SJCRH30 (cell line): ENCODE measurements around the gene SELENOS. TPM values are rescaled to one million over a fixed set of nuclear protein-coding genes. Genes with fewer than 3 reads are reported as not detected.
"Not testable (repeated sequence)": the region's sequence is repeated elsewhere in the genome, so short reads cannot be mapped to it uniquely, and the experiment has no call there.

ENCODE experiments used
- DNase-seq, 2 experiments: peaks; one replicate each; pipeline ENCODE4 v3.0.0-alpha.2; 2015 to 2020
- H3K27ac ChIP-seq: fragments of 250-450 bp; sonication (Bioruptor Pico); 2 replicates; pipeline ENCODE4 v1.5.1; 2020; ENCODE audit warnings: mild to moderate bottlenecking, moderate library complexity
- H3K27me3 ChIP-seq: fragments of 250-450 bp; sonication (Bioruptor Pico); 2 replicates; pipeline ENCODE4 v1.5.1; 2020; ENCODE audit warnings: mild to moderate bottlenecking, moderate library complexity
- H3K36me3 ChIP-seq: fragments of 250-450 bp; sonication (Bioruptor Pico); 2 replicates; pipeline ENCODE4 v1.5.1; 2020; ENCODE audit warnings: mild to moderate bottlenecking, moderate library complexity
- H3K4me1 ChIP-seq: fragments of 250-450 bp; sonication (Bioruptor Pico); 2 replicates; pipeline ENCODE4 v1.5.1; 2020; ENCODE audit warnings: mild to moderate bottlenecking, moderate library complexity
- H3K4me3 ChIP-seq: fragments of 250-450 bp; sonication (Bioruptor Pico); 2 replicates; pipeline ENCODE4 v1.5.1; 2020; ENCODE audit warnings: mild to moderate bottlenecking, moderate library complexity
- H3K9me3 ChIP-seq: fragments of 250-450 bp; sonication (Bioruptor Pico); replicated peaks from 2 replicates; pipeline ENCODE4 v1.5.1; 2020; ENCODE audit warnings: mild to moderate bottlenecking, moderate library complexity
- total RNA-seq: library from RNA; depleted of rRNA; stranded (reverse); fragments of >200 nt; shearing (Covaris generic); gene quantifications from 2 replicates; pipeline ENCODE4 v1.2.3, GENCODE V29; 2014

The SELENOS gene
- total RNA-seq, 1 experiment from 2014 or later, result 60.1 TPM

DNA sequence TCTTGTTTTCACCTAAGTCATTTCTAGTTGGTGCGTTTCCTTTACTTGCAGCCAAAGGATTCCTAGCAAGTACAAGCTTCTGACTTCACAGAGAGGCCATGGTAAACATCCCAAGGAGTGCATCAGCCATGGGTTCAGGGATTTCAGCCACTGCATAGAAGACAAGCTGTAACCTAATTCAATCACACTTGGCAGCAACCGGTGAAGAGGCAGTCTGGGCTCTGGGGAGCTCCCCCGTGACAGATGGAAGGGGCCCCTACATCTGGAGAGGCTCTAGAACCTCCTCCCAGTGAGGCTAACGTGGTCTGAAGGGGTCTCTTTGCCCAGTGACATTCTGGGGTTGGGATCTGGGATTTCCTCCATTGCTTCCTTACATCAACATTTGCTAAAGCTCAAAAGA, 26.1 kb upstream of the SELENOS start:
- no peak for DNase-seq
- H3K27me3 ChIP-seq, result no peaks in the 10 kb centered on the region
- no peak overlapping the region for H3K4me3 ChIP-seq
- no peaks in the 10 kb centered on the region for H3K36me3 ChIP-seq
- H3K4me1 ChIP-seq, result no peaks in the 10 kb centered on the region
- H3K27ac ChIP-seq, result no peak overlapping the region
- H3K9me3 ChIP-seq, result no peaks in the 10 kb centered on the region

DNA sequence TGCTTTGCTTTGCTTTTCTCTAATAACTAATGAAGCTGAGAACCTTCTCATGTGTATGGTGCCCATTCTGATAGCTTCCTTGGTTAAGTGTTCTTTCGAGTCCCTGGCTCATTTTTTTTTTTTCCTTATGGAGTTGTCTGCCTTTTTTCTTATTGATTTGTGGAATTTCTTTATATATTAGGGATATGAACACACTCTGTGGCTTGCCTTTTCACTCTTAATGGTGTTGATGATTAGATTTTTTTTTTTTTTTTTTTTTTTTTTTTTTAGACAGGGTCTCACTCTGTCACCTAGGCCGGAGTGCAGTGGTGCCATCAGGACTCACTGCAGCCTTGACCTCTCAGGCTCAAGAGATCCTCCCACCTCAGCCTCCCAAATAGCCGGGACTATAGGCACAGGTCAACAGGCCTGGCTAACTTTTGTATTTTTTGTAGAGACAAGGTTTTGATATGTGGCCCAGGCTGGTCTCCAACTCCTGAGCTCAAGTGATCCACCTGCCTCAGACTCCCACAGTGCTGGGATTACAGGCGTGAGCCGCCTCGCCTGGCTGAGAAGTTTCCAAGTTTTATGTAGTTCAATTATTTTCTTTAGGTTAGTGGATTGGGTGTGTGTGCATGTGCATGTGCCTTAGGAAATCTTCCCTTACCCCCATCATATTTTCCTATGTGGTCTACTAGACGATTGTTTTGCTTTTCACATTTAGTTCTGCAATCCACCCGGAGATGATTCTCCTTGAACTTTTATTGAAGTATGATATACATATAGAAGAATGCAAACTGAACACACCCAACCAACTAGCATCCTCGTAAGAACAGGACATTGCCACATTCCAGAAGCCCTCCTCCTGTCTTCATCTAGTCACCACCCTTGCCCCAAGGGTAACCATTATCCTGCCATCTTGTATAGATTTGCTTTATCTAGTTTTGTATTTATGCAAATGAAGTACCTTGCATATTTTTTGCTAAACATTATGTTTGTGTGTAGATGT, 19.4 kb upstream of the SELENOS start:
- no peak overlapping the region for H3K27ac ChIP-seq

DNA sequence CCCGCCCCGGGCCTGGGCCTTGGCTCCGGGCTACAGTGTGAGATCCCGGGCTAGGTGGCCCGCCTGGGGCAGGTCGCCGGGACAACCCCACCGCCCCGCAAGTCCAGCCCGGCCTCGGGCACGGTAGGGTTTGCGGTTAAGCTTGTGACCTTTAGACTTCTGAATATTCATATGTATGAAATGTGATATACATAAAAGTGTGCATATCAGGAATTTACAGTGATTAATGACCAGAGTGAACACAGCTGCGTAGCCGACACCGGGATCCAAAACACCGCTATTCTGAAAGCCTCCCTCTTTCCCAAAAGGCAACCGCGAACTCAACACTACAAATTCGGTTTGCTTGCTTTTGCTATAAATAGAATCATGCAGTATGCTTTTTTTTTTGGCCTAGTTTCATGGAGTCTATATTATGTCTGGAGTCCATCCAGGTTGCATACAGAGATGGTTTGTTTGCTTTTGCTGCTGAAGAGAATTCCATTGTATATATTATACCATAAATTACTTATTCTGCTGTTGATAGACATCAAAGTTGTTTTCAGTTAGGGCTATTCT, 18.4 kb upstream of the SELENOS start:
- H3K4me1 ChIP-seq, result peaks cover 7% of the 10 kb centered on the region; the same call in 1 of the 2 replicates
- peak overlapping the region; percentile 94 for H3K4me3 ChIP-seq
- H3K9me3 ChIP-seq, result no peaks in the 10 kb centered on the region
- peaks cover 19% of the 10 kb centered on the region for H3K36me3 ChIP-seq
- no peaks in the 10 kb centered on the region for H3K27me3 ChIP-seq
- DNase-seq, result no peak
- peak overlapping the region; percentile 84 for H3K27ac ChIP-seq

More for the DNA sequence above, 19.4 kb upstream of the SELENOS start:
- no peaks in the 10 kb centered on the region for H3K27me3 ChIP-seq
- H3K4me1 ChIP-seq, result peaks cover 7% of the 10 kb centered on the region; the same call in 1 of the 2 replicates
- peak overlapping the region; percentile 94; the same call in 1 of the 2 replicates for H3K4me3 ChIP-seq
- DNase-seq, result no peak
- H3K9me3 ChIP-seq, result no peaks in the 10 kb centered on the region
- H3K36me3 ChIP-seq, result peaks cover 9% of the 10 kb centered on the region

DNA sequence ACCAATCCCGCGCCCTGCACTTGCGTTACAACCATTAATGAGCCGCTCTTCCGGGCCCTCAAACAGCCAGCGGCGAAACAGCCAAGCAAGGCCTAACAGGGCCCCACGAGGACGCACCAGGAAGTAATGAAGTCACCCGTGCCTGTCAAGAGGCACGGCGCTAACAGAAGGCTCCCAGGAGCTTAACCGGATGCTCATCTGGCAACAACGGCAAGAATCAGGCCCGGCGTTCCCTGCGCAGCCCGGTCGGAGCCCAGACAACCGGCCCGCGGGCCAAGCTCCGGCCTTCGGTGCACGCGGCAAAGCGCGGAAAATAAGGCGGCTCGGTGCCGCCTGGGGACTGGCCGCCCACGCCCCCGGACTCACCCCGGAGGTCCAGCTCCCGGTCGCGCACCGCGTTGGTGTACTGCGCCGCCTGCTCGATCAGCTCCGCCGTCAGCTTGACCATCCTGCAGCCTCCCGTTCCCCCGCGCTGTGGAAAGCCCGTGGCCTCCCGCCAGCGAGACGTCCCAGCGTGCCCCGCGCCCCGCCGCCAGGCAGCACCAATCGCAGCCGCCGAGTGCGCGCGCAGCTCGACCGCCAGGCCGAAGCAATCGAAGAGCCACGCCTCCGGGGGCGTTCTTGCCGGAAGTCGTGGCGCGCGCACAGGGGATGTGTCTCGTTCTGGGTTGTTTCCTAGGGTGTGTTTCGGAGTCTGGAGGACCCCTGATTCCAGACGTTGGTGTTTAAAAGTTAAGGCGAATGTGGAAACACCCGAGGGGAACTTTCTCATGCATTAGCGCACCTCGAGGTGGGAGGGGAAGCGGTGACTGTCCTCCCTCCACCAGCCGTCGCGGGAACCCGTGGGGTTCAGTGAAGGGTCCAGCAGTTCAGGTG, 17.7 kb upstream of the SELENOS start, which contains the start of gene SNRPA1:
Gene SNRPA1 (minus strand): TSS at position 518 of the 876 bp plus-strand sequence. CDS start 70 bp downstream, at position 448.
- H3K4me1 ChIP-seq, result peaks cover 7% of the 10 kb centered on the region; the same call in 1 of the 2 replicates
- H3K27me3 ChIP-seq, result no peaks in the 10 kb centered on the region
- H3K9me3 ChIP-seq, result no peaks in the 10 kb centered on the region
- H3K36me3 ChIP-seq, result peaks cover 22% of the 10 kb centered on the region
- H3K27ac ChIP-seq, result peak within 1 kb of the TSS; percentile 84
- peak within 1 kb of the TSS; percentile 94 for H3K4me3 ChIP-seq
- peak; percentile 96 to 97 for DNase-seq

DNA sequence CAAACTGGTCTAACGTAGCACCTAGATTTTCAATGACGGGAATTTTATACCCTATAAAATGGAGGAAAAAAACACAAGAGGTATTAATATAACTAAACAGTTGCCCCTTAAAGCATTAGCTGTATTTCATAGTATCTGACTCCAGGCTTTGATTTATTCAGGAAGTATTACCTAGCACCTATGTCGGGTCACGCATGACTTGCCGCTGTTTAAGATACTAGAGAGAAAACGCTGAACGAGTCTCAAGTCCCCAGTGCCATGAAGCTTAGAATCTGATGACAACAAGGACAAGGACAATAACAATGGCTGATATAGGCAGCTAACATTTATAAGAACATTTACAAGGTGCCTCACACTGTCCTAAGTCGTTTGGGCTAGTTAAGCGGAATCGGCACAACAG, 15.8 kb upstream of the SELENOS start:
- Histone ChIP-seq H3K36me3 (peaks cover 38% of the 10 kb centered on the region), H3K9me3 (no peaks in the 10 kb centered on the region), H3K4me3 (peak overlapping the region; percentile 94; the same call in 1 of the 2 replicates), H3K27ac (no peak overlapping the region), H3K27me3 (no peaks in the 10 kb centered on the region), H3K4me1 (peaks cover 7% of the 10 kb centered on the region; the same call in 1 of the 2 replicates)
- DNase-seq, result no peak

DNA sequence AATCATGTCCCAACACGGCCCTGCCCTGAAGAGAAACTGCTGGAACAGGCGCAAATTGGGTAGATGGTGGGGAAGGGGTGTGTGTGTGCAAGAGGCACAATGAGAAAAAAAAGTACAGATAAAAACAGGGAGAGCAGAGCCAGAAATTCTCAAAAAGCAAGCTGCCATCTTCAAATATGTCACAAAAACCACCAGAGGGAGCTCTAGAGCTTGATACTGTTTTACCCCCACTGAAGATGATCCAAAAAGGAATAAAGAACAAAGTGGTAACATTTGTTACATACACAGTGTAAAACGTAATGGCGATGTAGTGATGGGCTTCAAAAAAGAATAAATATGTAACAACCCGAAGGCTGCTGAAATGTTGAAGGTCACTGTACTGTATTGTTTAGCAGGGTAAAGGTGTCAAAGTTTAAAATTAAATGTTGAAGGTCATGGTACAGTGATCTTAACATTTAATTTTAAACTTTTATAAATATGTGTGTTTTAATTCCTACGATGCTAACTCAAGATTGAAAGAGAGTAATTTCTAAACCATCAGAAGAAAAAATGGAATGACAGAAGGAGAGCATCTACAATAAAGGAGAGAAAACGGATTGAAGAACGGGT, 11.7 kb upstream of the SELENOS start:
- Histone ChIP-seq H3K36me3 (peaks cover 77% of the 10 kb centered on the region), H3K27ac (no peak overlapping the region), H3K4me1 (0 out of 2 replicates have a peak, but pooled peaks cover 7% of the 10 kb centered on the region), H3K9me3 (no peaks in the 10 kb centered on the region), H3K4me3 (no peak overlapping the region), H3K27me3 (no peaks in the 10 kb centered on the region)
- peak; percentile 40 to 75 for DNase-seq

DNA sequence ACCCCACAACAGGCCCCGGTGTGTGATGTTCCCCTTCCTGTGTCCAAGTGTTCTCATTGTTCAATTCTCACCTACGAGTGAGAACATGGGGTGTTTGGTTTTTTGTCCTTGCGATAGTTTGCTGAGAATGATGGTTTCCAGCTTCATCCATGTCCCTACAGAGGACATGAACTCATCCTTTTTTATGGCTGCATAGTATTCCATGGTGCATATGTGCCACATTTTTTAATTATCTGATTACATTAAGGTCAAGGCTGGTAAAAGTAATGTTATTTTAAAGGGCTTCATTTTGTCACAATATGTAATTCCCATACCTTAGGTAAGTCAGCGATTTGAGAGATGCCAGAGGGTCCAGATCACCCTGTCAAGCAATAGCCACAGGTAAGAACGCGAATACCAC, 10.1 kb upstream of the SELENOS start:
- not testable (repeated sequence) for H3K27ac ChIP-seq, H3K4me1 ChIP-seq, H3K9me3 ChIP-seq, H3K27me3 ChIP-seq, H3K4me3 ChIP-seq, DNase-seq
- peaks cover 90% of the 10 kb centered on the region for H3K36me3 ChIP-seq

DNA sequence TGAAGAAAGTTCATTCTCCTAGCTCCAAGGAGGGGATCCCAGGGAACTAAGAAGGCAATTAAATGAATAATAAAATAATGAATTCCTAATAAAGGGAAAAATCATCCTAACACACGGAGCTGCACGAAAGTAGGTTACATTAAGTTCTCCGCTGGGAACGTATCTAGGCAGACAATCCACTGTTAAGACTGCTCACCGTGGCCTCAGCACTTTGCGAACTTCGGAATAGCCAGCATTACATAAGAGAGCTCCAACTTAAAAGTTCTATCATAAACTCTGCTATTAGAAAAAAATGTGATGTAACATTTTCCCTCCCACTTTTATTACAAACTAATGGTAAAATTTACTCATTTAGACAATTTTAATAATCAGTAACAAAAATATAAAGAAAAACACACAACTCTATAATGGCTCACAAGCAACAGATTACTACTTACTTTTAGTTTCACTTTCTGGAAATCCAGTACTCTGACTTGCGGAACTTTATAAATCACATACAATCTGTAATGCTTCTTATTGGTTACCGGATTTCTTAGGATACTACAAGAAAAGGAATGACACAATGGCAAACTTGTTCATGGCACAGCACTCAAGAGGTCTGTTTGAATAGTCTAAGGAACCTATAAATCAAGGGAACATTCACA, 9.3 kb upstream of the SELENOS start:
- no peaks in the 10 kb centered on the region for H3K4me1 ChIP-seq
- no peaks in the 10 kb centered on the region for H3K9me3 ChIP-seq
- no peak overlapping the region for H3K4me3 ChIP-seq
- no peak for DNase-seq
- no peak overlapping the region for H3K27ac ChIP-seq
- peaks cover 90% of the 10 kb centered on the region for H3K36me3 ChIP-seq
- H3K27me3 ChIP-seq, result no peaks in the 10 kb centered on the region

DNA sequence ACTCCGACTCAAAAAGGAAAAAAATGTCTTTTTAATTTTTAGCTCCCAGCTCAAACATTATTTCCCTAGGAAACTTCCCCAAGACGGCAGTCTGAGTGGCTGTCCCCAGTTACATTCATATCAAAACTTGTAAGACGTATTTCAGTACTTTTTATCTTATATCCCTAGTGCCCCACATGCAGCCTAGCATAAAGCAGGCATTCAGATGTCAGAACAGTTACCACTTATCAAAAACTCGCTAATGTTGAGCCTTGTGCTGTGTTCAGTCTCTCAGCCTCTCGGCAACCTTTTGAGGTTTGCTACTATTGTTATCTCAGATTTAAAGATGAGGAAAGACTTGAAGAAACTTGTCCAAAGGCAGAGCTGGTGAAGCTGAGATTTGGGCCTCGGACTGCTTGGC, 6.6 kb upstream of the SELENOS start:
- peaks cover 84% of the 10 kb centered on the region for H3K36me3 ChIP-seq
- no peaks in the 10 kb centered on the region for H3K27me3 ChIP-seq

DNA sequence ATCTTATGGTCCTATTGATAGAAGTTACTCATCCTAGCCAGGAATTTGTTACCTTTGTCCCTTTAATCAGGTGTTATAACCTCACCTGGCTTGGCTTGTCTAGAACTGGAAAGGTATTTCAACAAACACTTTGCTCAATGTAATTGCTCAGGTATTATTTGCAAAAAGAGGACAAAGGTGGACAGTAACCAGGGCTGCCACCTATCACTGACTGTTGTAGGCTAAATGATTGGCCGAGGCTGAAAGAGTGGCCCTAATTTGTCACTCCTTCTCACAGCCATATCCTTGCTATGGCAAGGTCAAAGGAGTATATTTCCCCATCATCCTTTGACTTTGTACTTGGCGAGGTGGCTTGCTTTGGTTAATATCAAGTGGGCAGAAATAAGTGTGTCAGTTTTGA, 2.7 kb upstream of the SELENOS start:
- H3K4me1 ChIP-seq, result peaks cover 12% of the 10 kb centered on the region; the same call in 1 of the 2 replicates
- no peaks in the 10 kb centered on the region for H3K27me3 ChIP-seq
- no peaks in the 10 kb centered on the region for H3K9me3 ChIP-seq
- no peak for DNase-seq
- H3K27ac ChIP-seq, result no peak overlapping the region
- H3K4me3 ChIP-seq, result no peak overlapping the region
- peaks cover 52% of the 10 kb centered on the region for H3K36me3 ChIP-seq

More for the DNA sequence above, 6.6 kb upstream of the SELENOS start:
- Histone ChIP-seq H3K4me1 (peaks cover under 1% of the 10 kb centered on the region; the same call in 1 of the 2 replicates), H3K27ac (no peak overlapping the region), H3K9me3 (no peaks in the 10 kb centered on the region), H3K4me3 (no peak overlapping the region)
- no peak for DNase-seq

DNA sequence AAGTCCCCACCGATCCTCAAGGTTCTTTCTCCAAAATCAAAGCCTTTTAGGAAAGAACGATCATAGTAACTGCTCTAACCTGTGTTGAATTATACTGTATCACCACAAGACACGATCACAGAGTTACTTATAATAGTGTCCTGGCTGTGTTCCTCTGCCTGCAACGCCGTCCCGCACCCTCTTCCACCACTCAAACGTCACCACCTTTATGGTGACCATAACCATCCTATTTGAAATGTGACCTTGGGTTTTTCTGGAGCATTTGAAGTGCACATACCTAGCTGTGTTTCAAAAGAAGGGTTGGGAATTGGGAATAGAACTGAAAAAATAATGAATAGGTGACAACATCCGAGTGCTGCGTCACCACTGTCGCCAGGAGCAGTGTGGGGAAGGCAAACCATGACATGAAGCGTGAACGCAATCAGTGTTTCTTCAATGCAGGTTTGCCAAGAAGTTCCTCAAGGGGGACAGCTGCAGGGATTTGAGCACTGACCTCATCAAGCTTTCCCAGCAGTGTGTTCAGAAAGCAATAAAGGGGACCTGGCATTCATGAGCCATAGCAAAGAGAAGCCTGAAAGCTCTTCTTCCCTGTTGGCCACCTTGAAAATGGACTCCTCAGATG, 769 bp upstream of the SELENOS start:
- Histone ChIP-seq H3K27ac (peak overlapping the region; percentile 41), H3K36me3 (peaks cover 52% of the 10 kb centered on the region)
- peak; percentile 75 to 88 for DNase-seq

DNA sequence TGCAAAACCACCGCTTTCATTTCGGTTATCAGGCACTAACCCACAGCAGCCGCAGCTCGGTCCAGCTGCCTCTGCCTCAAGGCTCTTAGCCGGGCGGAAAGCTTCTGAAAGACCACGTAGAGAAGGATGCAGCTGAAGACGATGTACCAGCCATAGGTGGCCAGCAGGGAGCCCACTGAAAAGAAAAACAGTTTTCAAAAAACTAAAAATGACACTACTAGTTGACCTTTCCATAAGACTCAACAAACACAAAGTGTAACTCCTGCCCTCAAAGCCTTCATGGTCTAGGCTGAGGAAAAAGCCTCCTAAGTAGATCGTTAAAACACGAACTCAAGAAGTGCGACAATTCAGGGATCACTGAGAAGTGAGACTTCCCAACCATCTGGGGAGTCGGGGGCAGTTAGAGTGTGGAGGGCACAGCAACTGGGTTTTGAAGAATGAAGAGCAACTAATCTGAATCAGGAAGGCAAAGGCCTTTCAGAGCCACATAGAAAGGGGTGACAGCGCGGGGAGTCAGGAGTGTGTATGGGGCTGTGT, 716 bp downstream of the SELENOS start:
- H3K36me3 ChIP-seq, result peaks cover 53% of the 10 kb centered on the region
- no peaks in the 10 kb centered on the region for H3K9me3 ChIP-seq
- peak overlapping the region; percentile 33 for H3K27ac ChIP-seq
- H3K4me3 ChIP-seq, result peak overlapping the region; percentile 76
- DNase-seq, result peak in 1 of 2 experiments; percentile 62
- no peaks in the 10 kb centered on the region for H3K27me3 ChIP-seq
- peaks cover 12% of the 10 kb centered on the region; the same call in 1 of the 2 replicates for H3K4me1 ChIP-seq

More for the DNA sequence above, 769 bp upstream of the SELENOS start:
- Histone ChIP-seq H3K4me3 (peak overlapping the region; percentile 76), H3K27me3 (no peaks in the 10 kb centered on the region), H3K9me3 (no peaks in the 10 kb centered on the region), H3K4me1 (peaks cover 12% of the 10 kb centered on the region; the same call in 1 of the 2 replicates)

DNA sequence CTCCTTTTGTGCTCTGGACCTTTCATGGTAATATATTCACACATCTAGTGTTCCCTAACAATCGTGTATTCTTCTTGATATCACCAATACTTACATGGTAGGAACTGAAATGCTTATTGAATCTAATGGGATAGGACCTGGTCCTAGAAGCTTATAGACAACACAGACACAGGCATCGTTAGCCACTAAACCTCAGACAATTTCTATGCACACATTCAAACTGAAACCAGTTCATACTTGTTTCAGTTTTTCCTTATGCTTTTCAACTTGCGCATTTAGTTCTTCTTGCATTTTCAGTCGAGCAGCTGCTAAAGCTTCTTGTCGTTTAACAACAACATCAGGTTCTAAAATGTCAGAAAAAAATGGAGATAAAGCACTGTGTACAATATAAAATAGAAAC, 2.3 kb downstream of the SELENOS start:
- H3K27me3 ChIP-seq, result no peaks in the 10 kb centered on the region
- H3K4me3 ChIP-seq, result no peak overlapping the region
- H3K36me3 ChIP-seq, result peaks cover 58% of the 10 kb centered on the region
- peaks cover 12% of the 10 kb centered on the region; the same call in 1 of the 2 replicates for H3K4me1 ChIP-seq
- no peak overlapping the region for H3K27ac ChIP-seq
- DNase-seq, result no peak
- no peaks in the 10 kb centered on the region for H3K9me3 ChIP-seq
